K562 (cell line): ENCODE results near the gene C10orf95.

ENCODE experiments used
- CTCF ChIP-seq, 3 experiments: IDR thresholded peaks in 2 of 3; conservative IDR thresholded peaks in 1 of 3; 2 replicates each; pipeline ENCODE4 v1.5.1; 2011 to 2012; ENCODE audit warnings: low read length in 3 of 3, mild to moderate bottlenecking in 3 of 3, control low read depth in 2 of 3, improper control_type of control experiment in 1 of 3, inconsistent platforms in 1 of 3, low read depth in 1 of 3, mixed read lengths in 1 of 3, moderate library complexity in 1 of 3; ENCODE audit not compliant: insufficient read depth in 2 of 3
- GATAD2B ChIP-seq: fragments of 450-650 bp; IDR thresholded peaks from 2 replicates; pipeline ENCODE4 v1.6.1; 2017; ENCODE audit warnings: mild to moderate bottlenecking, borderline replicate concordance
- MYBL2 ChIP-seq, 2 experiments: fragments of 450-650 bp in 1 of 2; sonication (generic) in 1 of 2; formaldehyde crosslinking in 1 of 2; IDR thresholded peaks; 2 replicates each; pipeline versions ENCODE4 v1.6.1 to v1.8.1; 2017 to 2022; ENCODE audit warnings: borderline replicate concordance in 1 of 2, inconsistent platforms in 1 of 2, low read depth in 1 of 2, mild to moderate bottlenecking in 1 of 2, missing genetic modification reagents in 1 of 2, moderate library complexity in 1 of 2
- NCOA2 ChIP-seq, 2 experiments: fragments of 450-650 bp; IDR thresholded peaks; 2 replicates each; pipeline ENCODE4 v1.6.1; 2018; ENCODE audit warnings: mild to moderate bottlenecking in 2 of 2, moderate library complexity in 1 of 2; ENCODE audit not compliant: partially characterized antibody in 2 of 2
- REST ChIP-seq, 2 experiments: fragments of 450-650 bp; formaldehyde crosslinking in 1 of 2; IDR thresholded peaks; 2 replicates each; pipeline versions ENCODE4 v1.4.0 to v1.6.1; 2014 to 2020; ENCODE audit warnings: mild to moderate bottlenecking in 2 of 2, borderline replicate concordance in 1 of 2, low read depth in 1 of 2
- TBP ChIP-seq: optimal IDR thresholded peaks from 2 replicates; pipeline ENCODE3; 2011; ENCODE audit warnings: low read depth, low read length, improper control_type of control experiment
- ZFX ChIP-seq: sonication (generic); formaldehyde crosslinking; IDR thresholded peaks from 2 replicates; pipeline ENCODE4 v1.8.0; 2022; ENCODE audit warnings: mild to moderate bottlenecking, missing genetic modification reagents, moderate library complexity
- ZNF717 ChIP-seq: fragments of 250-450 bp; sonication (Bioruptor Pico); IDR thresholded peaks from 2 replicates; pipeline ENCODE4 v1.5.0; 2021

- TF ChIP-seq ZFX (CRISPR knock-in tag) (no peak), TBP (no peak), ZNF717 (CRISPR knock-in tag) (no peak), GATAD2B (no peak), NCOA2 (IDR thresholded peaks at IDR 0.05; ENCODE audit: partially characterized antibody in 2 of 2) (no peak), CTCF (IDR thresholded peaks at IDR 0.05 in 2 of 3, conservative IDR thresholded peaks at IDR 0.05 in 1 of 3; ENCODE audit: insufficient read depth in 2 of 3, low read depth in 1 of 3, low read length in 3 of 3) (no peak), REST (IDR thresholded peaks at IDR 0.05; ENCODE audit: borderline replicate concordance) (no peak), REST (CRISPR knock-in tag; IDR thresholded peaks at IDR 0.05; ENCODE audit: low read depth) (no peak), MYBL2 (IDR thresholded peaks at IDR 0.05; ENCODE audit: low read depth) (no peak), MYBL2 (CRISPR knock-in tag; IDR thresholded peaks at IDR 0.05; ENCODE audit: borderline replicate concordance) (no peak)
Measured at GRCh38 chr10:102479651-102480050, 28.3 kb upstream of the C10orf95 start.
